Body of pancreas (tissue), 4 donors: ENCODE results near the gene GPRC5C. TPM values are rescaled to one million over a fixed set of nuclear protein-coding genes. Genes with fewer than 3 reads are reported as not detected.

Experiments
- ATAC-seq: fragments of 150-250 bp; one replicate; pipeline ENCODE4 v1.9.1; 2016
- DNase-seq, 4 donors: peaks; one replicate each; pipeline ENCODE4 v3.0.0-alpha.2; 2019
- H3K27ac ChIP-seq, 4 donors: fragments of 200-600 bp; sonication (generic); 1 replicate in 3 of 4; 2 replicates in 1 of 4; pipeline versions ENCODE4 v1.5.1 to v1.6.1; 2016 to 2019; ENCODE audit warnings: mild to moderate bottlenecking in 1 of 4, mixed read lengths in 1 of 4, moderate library complexity in 1 of 4
- H3K27me3 ChIP-seq, 2 donors: fragments of 200-600 bp; sonication (generic); one replicate each; pipeline ENCODE4 v1.6.0; 2016; ENCODE audit warnings: mild to moderate bottlenecking in 1 of 2
- H3K36me3 ChIP-seq, 2 donors: fragments of 200-600 bp; sonication (generic); replicated peaks in 1 of 2; 2 replicates each; pipeline ENCODE4 v1.5.1; 2016; ENCODE audit warnings: low read depth in 2 of 2; ENCODE audit not compliant: insufficient read depth in 1 of 2
- H3K4me1 ChIP-seq: fragments of 200-600 bp; sonication (generic); one replicate; pipeline ENCODE4 v1.6.0; 2016
- H3K4me3 ChIP-seq, 2 donors: fragments of 200-600 bp; sonication (generic); 1 replicate in 1 of 2; 2 replicates in 1 of 2; pipeline ENCODE4 v1.5.1; 2016 to 2019
- H3K9me3 ChIP-seq, 3 donors: fragments of 200-600 bp; sonication (generic); 1 replicate in 2 of 3; 2 replicates in 1 of 3; pipeline ENCODE4 v1.5.1; 2016
- CTCF ChIP-seq, 7 experiments: fragments of 450-650 bp in 4 of 7; fragments of 200-600 bp in 3 of 7; sonication (generic) in 3 of 7; IDR thresholded peaks; one replicate each; pipeline ENCODE4 v1.5.1; 2016 to 2019; ENCODE audit warnings: antibody characterized with exemption in 7 of 7
- POLR2A ChIP-seq, 3 donors: fragments of 450-650 bp; IDR thresholded peaks; one replicate each; pipeline ENCODE4 v1.6.1; 2016; ENCODE audit warnings: antibody characterized with exemption in 3 of 3, mild to moderate bottlenecking in 2 of 3
- WGBS, 2 donors: methylation state at CpG; one replicate each; pipeline ENCODE4 v1.1.5; 2017; 5-methylcytosine and 5-hydroxymethylcytosine counted together
- intact Hi-C: fragments of 100-400 bp; cut with DNase I; formaldehyde crosslinking; loops from one replicate; pipeline ENCODE4 v1.15.1; 2023
- total RNA-seq, 2 donors: library from RNA; depleted of rRNA; stranded (reverse); fragments of >200 nt; gene quantifications; one replicate each; pipeline ENCODE4 v1.1.0, GENCODE V29; 2016

GPRC5C gene
- total RNA-seq, 2 donors from 2014 or later, result 68.0 to 71.2 TPM

GRCh38 chr17:74433421-74434121 lies 1.7 kb downstream of the GPRC5C start:
- no peaks in the 10 kb centered on the region for H3K9me3 ChIP-seq
- ATAC-seq, result no peak
- WGBS, 2 donors, result 23 to 24% methylated on average over 15 to 17 of the region's 17 CpGs
- peak in 2 of 7 experiments; percentile 12 to 15 for TF ChIP-seq CTCF (IDR thresholded peaks at IDR 0.05)
- peak in 2 of 3 donors; percentile 8 to 18 for TF ChIP-seq POLR2A (IDR thresholded peaks at IDR 0.05)
- peak in 3 of 4 donors; percentile 35 to 54 (median 44) for DNase-seq
- H3K27ac ChIP-seq, result peak overlapping the region; percentile 96 to 100 (median 99)
- intact Hi-C loops, result no loop called here
- H3K36me3 ChIP-seq, result no peaks in the 10 kb centered on the region
- H3K4me3 ChIP-seq, result peak overlapping the region in 1 of 2 donors; percentile 21
- H3K27me3 ChIP-seq, result no peaks in the 10 kb centered on the region
- peaks cover 70% of the 10 kb centered on the region for H3K4me1 ChIP-seq

- intact Hi-C loops, result no loop called here
- Histone ChIP-seq H3K4me3 (no peak overlapping the region), H3K36me3 (no peaks in the 10 kb centered on the region), H3K27ac (peak overlapping the region; percentile 65 to 100 (median 99)), H3K9me3 (no peaks in the 10 kb centered on the region), H3K27me3 (no peaks in the 10 kb centered on the region), H3K4me1 (peaks cover 55% of the 10 kb centered on the region)
- TF ChIP-seq CTCF (IDR thresholded peaks at IDR 0.05) (no peak), POLR2A (IDR thresholded peaks at IDR 0.05) (no peak)
- WGBS, 2 donors, result 23 to 25% methylated on average over 5 of the region's 5 CpGs
- ATAC-seq (no peak), DNase-seq (peak in 3 of 4 donors; percentile 40 to 53 (median 46))
Measured at GRCh38 chr17:74435775-74436359, 4.0 kb downstream of the GPRC5C start.

GRCh38 chr17:74437702-74438101 lies 5.8 kb downstream of the GPRC5C start:
- Histone ChIP-seq H3K4me1 (peaks cover 54% of the 10 kb centered on the region), H3K27ac (peak overlapping the region in 2 of 4 donors; percentile 40 to 99), H3K4me3 (no peak overlapping the region), H3K9me3 (no peaks in the 10 kb centered on the region), H3K27me3 (no peaks in the 10 kb centered on the region), H3K36me3 (no peaks in the 10 kb centered on the region)
- TF ChIP-seq POLR2A (IDR thresholded peaks at IDR 0.05) (no peak), CTCF (IDR thresholded peaks at IDR 0.05) (peak in 6 of 7 experiments; percentile 34 to 64 (median 46))
- DNase-seq (no peak), ATAC-seq (no peak)
- intact Hi-C loops, result no loop called here
- 91 to 99% methylated on average over 3 of the region's 3 CpGs for WGBS, 2 donors

- Histone ChIP-seq H3K9me3 (no peaks in the 10 kb centered on the region), H3K4me1 (peaks cover 56% of the 10 kb centered on the region), H3K36me3 (no peaks in the 10 kb centered on the region), H3K27ac (peak overlapping the region in 1 of 4 donors; percentile 15), H3K4me3 (no peak overlapping the region), H3K27me3 (no peaks in the 10 kb centered on the region)
- intact Hi-C loops, result no loop called here
- DNase-seq (no peak), ATAC-seq (no peak)
- TF ChIP-seq CTCF (IDR thresholded peaks at IDR 0.05) (no peak), POLR2A (IDR thresholded peaks at IDR 0.05) (no peak)
- 85 to 95% methylated on average over 19 to 26 of the region's 31 CpGs for WGBS, 2 donors
Measured at GRCh38 chr17:74439691-74440567, 8.0 kb downstream of the GPRC5C start.
